ENCODE measurements around the gene GID4.

The GID4 gene

DNA sequence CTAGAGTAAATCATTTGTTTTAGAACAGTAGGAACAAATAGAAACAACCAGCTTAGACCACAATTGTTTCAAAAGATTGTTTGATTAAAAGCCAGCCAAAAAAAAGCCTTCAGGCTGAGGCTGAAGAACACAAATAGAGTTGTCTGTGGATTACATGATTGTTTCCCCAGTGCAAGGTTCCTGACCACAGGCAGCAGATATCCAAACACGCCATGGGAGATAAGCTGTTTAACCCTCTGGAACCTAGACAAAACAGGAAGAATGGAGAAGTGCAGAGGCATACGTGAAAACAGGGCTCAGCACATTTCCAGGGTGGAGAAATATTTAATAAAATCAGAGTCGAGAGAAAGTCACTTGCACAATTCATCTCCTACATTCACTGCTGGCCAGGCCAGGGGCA lies 21.2 kb upstream of the GID4 start:
- DNase-seq, result no peak

GRCh38 chr17:18018411-18018921 lies 20.7 kb upstream of the GID4 start:
- no peak for DNase-seq

GRCh38 chr17:18019838-18020154 lies 19.4 kb upstream of the GID4 start:
- DNase-seq, result no peak

DNA sequence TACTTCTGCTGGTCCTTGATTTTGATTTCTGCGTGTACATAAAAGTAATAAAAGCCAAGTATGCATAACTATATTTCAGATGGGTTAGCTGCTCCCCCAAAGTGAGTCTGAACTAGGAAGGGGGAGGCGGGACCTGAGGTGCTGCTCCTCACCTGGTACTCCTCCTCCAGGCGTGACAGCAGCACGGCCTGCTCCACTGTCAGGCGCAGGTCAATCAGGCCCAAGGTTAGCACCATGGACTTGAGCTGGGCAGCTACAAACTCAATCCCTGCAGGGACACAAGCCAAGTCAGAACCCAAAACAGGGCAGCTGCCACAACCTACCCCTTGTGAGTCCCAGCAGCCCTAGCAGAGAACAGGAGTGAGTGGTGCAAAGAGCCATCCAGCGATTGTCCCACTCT lies 18.2 kb upstream of the GID4 start:
- no peak for DNase-seq

DNA sequence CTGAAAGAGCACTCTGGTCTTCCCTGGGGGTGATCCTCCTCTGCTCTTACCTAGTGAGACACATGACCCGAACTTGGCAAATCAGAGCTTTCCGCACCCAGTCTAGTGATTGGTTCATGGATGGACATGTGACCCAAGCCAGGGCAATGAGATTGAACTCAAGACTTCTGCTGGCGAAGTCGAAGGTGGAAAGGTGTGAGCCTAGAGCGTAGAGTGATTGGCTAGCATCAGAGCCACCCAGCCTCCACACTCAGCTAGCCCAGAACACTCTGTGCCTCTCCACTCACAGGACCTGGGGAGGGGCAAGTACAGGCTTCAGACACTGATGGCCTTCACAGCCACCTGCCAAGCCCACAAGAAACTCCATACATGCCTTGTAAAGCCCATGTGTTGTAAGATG lies 17.8 kb upstream of the GID4 start:
- no peak for DNase-seq

DNA sequence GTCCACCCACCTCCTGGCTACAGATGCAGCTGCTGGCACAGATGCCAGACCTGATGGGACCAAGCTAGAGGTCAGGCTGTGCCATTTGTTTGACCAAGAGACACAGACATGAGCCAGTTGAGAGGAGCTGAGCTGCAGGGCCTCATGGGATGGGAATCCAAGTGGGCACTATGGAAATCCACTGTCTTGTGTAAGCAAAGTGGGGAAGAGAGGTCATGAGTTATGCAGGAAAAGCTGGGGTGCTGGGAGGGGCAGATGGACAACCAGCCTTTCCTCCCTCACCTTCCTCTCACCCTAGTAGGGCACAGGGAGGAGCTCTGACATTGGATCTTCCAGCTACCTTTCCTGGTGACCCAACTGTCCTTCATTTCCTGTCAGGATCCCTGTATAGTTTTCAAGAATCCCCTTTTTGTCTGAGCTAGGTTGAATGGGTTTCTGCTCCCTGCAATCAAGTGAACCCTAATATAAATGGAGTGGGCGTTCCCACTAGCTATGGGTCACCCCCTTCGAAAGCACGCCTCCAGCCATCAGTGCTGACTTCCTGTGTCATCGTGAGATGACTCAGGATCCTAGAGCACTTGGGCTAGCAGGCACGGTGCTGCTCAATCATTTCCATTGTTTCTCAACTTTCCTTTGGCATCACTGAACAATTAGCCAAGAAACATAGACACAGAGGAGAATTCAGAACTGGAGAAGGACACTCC lies 13.8 kb upstream of the GID4 start:
- no peak for DNase-seq

DNA sequence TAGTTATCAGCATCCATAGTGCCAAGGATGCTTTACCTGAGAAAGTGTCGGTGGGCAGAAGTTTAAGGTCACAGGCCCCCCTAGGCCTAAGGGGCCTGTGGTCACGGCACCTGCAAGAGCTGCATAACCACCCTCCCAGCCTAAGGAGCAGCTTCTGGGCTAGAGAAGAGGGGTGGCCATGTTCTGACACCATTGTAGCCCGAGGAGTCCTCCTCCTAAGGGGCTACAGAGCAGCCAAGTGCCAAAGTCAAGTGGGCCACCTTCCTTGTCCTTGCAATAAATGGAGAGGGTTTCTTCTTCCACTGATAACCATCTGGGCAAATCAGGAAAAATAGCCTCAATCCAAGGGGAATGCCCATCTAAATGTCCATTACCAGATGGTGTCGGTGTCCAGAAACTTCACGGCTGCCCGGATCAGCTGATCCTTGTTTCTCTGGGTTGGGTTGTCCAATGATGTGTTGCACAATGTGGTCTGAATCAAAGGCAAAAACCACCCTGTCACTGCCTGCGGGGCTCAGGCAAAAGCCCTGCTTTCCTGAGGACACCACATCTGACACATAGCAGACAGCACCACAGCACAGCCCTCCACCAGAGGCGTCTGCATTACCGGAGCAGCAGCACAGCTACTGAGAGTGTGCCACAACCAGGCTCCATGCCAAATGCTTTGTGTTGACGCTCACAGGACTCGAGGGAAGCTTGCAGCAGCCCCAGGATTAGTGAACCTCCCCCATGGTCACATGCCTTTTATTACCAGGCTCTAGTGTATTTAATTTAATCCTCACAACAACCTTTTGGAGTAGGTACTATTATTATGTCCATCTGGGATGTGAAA lies 13.0 kb upstream of the GID4 start:
- DNase-seq, result no peak

DNA sequence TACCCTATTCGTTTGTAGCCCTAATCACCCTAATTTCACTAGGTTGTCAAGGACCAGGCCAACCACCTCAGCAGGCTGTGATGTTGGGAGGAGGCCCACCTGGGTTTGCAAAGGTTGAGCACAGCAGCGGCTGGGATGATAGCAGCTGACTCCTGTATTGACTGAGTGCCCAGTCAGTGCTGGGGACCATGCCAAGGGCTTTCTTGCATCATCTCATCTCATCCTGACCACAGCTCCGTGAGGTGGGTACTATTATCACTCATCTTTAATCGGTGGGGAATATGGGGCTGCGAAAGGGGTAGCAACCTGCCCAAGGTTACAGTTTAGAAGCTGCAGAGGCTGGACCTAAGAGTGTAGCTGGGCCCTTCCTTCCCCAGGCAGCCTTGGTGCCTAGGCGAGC lies 11.9 kb upstream of the GID4 start:
- DNase-seq, result no peak

- no peak for DNase-seq
These were observed 10.9 kb upstream of the GID4 start for GRCh38 chr17:18028114-18028951.

- no peak for DNase-seq
These were observed 10.2 kb upstream of the GID4 start for GRCh38 chr17:18028952-18029540.

- DNase-seq, result no peak
These were observed 7.3 kb upstream of the GID4 start for GRCh38 chr17:18031955-18032354.

DNA sequence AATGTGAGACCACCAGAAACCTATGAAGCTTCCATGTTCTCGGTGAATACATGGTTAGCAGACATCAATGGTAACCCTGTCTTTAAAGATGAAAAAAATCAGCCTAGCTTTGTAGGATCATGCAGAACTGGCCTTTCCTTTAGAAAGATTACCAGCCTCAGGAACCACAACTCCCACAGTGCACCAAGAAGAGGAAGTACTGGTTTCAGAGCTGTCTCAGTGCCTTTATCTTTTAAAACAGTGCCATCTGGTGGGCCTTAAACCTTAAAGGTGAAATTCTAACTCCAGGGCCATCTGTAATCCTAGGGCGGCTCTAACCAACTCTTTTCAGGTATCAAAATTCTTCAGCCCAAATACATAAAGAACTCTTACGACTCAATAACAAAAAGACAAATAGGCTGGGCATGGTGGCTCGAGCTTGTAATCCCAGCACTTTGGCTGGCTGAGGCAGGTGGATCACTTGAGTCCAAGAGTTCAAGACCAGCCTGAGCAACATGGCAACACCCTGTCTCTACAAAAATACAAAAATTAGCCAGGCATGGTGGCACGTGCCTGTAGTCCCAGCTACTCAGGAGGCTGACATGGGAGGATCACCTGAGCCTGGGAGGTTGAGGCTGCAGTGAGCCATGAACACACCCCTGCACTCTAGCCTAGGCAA lies 5.6 kb upstream of the GID4 start:
- DNase-seq, result peak; percentile 29 to 31

GRCh38 chr17:18035704-18036103 lies 3.5 kb upstream of the GID4 start:
- no peak for DNase-seq

GRCh38 chr17:18037486-18037885 lies 1.7 kb upstream of the GID4 start:
- no peak for DNase-seq

- no peak for DNase-seq
These were observed 908 bp upstream of the GID4 start for GRCh38 chr17:18038149-18038850.

GRCh38 chr17:18039535-18040260 lies 490 bp downstream of the GID4 start:
- no peak for DNase-seq

- no peak for DNase-seq
These were observed 1.2 kb downstream of the GID4 start for GRCh38 chr17:18040261-18040858.

GRCh38 chr17:18041776-18042175 lies 2.6 kb downstream of the GID4 start:
- DNase-seq, result no peak

DNA sequence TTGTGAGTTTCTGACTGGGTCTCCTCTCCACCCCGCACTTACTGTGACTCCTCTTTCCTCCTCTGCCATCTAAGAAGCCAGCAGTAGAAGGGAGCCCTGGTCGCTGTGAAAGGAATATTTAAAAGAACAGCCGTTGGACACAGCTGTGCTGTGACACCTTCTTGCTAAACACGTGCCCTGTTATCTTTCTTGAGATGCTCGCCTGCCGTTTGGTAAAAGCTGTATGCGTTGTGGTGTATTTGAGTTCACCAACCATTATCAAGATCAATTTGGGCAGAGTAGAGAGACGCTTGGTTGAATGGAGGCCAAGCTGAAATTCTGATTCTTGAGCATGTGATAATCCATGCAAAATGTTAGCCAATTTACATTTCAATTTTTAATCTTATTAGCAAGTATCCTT lies 3.8 kb downstream of the GID4 start:
- no peak for DNase-seq

GRCh38 chr17:18043491-18043890 lies 4.3 kb downstream of the GID4 start:
- DNase-seq, result no peak

DNA sequence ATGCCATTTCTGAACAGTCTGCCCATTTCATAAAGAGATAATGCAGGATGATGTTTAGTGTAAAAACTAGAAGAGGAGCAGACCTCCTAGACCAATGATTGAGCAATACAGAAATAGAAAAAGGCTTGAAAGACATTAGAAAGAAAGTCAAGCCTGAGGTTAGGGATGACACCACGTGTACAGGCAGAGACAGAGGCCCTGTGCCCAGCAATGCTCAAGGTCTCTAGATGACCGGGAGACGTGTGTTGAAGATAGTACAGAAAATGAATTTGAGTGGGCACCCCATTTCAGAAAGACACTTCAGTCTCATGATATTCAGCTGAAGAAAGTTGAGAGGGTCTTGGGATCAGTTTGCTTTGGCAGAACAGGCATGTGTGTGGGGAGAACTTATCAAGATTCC lies 5.4 kb downstream of the GID4 start:
- no peak for DNase-seq

Data from activated CD4-positive, alpha-beta T cell treated with anti-CD3 and anti-CD28 coated beads, Interleukin-2, amount 50 U/mL, for 4 hours (primary cell).